ENCODE data around the gene TKT.

Gene TKT

DNA sequence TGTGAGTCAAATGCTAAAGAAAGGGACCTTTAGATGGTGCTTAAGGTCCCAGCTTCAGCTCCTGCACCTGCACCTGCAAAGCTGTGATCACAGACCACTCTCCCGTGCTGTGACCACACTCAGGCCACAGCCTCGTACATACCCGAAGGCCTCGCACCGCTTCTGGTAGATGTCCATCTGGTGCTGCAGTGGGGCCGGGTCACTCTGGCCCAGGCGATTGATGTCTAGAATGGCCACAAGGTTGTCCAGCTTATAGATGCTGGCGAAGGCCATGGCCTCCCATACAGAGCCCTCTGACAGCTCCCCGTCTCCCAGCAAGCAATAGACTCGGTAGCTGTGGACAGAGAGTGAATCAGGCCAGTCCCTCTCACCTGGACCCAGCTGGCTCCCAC is 21.0 kb downstream of the TKT start:
- no peak overlapping the region for H3K27ac ChIP-seq (ENCODE audit: low read depth, low read length, poor library complexity, severe bottlenecking)

DNA sequence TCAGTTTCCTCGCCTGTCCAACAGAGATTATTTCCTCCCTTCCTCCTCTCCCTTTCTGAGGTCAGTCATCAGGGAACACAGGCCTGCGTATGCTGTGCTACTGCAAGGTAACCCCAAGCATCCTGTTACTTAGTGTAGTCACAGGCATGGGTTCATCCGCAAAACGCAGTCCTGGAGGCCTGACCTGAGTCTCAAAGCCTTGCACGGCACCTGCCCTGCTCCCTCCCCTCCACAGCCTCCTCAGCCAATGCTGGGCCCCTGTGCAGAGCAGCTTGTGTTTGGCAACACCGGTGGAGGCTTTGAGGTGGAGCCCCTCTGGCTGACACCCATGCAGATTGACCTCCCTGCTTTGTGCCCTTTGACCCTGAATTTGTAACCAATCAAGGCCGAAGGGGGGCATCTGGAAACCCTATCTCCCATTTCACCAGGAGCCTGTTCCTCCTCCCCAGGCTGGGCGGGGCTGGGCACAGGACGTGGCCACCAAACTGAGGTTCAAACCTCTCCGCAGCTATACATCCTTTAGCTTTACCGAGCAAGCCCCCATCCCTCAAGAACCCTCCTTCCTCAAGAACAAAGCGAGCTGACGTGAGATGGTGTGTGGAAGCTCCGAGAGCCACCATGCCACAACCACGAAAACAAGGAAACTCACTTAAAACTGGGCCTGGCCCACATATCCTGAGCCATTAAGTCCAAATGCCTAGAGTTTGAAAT is 21.5 kb downstream of the TKT start:
- Histone ChIP-seq H3F3A (ENCODE audit: insufficient read depth, low read length) (no peaks in the 10 kb centered on the region), H3K9me2 (ENCODE audit: low read depth, low read length) (no peaks in the 10 kb centered on the region), H3K9me3 (ENCODE audit: low read length) (no peaks in the 10 kb centered on the region), H3K79me2 (ENCODE audit: insufficient read depth, low read length) (no peaks in the 10 kb centered on the region), H3K36me3 (ENCODE audit: insufficient read depth, low read length) (peaks cover 93% of the 10 kb centered on the region), H3K27ac (ENCODE audit: low read depth, low read length, poor library complexity, severe bottlenecking) (no peak overlapping the region), H2AFZ (ENCODE audit: low read length) (no peak overlapping the region), H3K27me3 (ENCODE audit: insufficient read depth, low read length) (no peaks in the 10 kb centered on the region), H3K4me2 (ENCODE audit: low read length) (no peak overlapping the region), H3K4me3 (ENCODE audit: low read depth, low read length, poor library complexity, severe bottlenecking) (no peak overlapping the region), H3K4me1 (ENCODE audit: insufficient read depth, low read length, severe bottlenecking) (no peaks in the 10 kb centered on the region), H3K9ac (ENCODE audit: low read length) (no peak overlapping the region), H4K20me1 (ENCODE audit: insufficient read depth, low read length) (no peaks in the 10 kb centered on the region)
- TF ChIP-seq EZH2 (IDR thresholded peaks at IDR 0.05; ENCODE audit: borderline replicate concordance, low read length) = no peak

More for the DNA sequence above, 21.0 kb downstream of the TKT start:
- Histone ChIP-seq H3K9me3 (ENCODE audit: low read length) (no peaks in the 10 kb centered on the region), H3K27me3 (ENCODE audit: insufficient read depth, low read length) (no peaks in the 10 kb centered on the region), H3K4me3 (ENCODE audit: low read depth, low read length, poor library complexity, severe bottlenecking) (no peak overlapping the region), H4K20me1 (ENCODE audit: insufficient read depth, low read length) (no peaks in the 10 kb centered on the region), H3K9me2 (ENCODE audit: low read depth, low read length) (no peaks in the 10 kb centered on the region), H3K36me3 (ENCODE audit: insufficient read depth, low read length) (peaks cover 93% of the 10 kb centered on the region), H3K4me2 (ENCODE audit: low read length) (no peak overlapping the region), H3K9ac (ENCODE audit: low read length) (no peak overlapping the region), H3K79me2 (ENCODE audit: insufficient read depth, low read length) (no peaks in the 10 kb centered on the region), H3K4me1 (ENCODE audit: insufficient read depth, low read length, severe bottlenecking) (no peaks in the 10 kb centered on the region), H2AFZ (ENCODE audit: low read length) (no peak overlapping the region), H3F3A (ENCODE audit: insufficient read depth, low read length) (no peaks in the 10 kb centered on the region)
- no peak for TF ChIP-seq EZH2 (IDR thresholded peaks at IDR 0.05; ENCODE audit: borderline replicate concordance, low read length)
- TF ChIP-seq, protein P1, sequence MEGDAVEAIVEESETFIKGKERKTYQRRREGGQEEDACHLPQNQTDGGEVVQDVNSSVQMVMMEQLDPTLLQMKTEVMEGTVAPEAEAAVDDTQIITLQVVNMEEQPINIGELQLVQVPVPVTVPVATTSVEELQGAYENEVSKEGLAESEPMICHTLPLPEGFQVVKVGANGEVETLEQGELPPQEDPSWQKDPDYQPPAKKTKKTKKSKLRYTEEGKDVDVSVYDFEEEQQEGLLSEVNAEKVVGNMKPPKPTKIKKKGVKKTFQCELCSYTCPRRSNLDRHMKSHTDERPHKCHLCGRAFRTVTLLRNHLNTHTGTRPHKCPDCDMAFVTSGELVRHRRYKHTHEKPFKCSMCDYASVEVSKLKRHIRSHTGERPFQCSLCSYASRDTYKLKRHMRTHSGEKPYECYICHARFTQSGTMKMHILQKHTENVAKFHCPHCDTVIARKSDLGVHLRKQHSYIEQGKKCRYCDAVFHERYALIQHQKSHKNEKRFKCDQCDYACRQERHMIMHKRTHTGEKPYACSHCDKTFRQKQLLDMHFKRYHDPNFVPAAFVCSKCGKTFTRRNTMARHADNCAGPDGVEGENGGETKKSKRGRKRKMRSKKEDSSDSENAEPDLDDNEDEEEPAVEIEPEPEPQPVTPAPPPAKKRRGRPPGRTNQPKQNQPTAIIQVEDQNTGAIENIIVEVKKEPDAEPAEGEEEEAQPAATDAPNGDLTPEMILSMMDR (IDR thresholded peaks at IDR 0.05; ENCODE audit: low read length) = no peak

DNA sequence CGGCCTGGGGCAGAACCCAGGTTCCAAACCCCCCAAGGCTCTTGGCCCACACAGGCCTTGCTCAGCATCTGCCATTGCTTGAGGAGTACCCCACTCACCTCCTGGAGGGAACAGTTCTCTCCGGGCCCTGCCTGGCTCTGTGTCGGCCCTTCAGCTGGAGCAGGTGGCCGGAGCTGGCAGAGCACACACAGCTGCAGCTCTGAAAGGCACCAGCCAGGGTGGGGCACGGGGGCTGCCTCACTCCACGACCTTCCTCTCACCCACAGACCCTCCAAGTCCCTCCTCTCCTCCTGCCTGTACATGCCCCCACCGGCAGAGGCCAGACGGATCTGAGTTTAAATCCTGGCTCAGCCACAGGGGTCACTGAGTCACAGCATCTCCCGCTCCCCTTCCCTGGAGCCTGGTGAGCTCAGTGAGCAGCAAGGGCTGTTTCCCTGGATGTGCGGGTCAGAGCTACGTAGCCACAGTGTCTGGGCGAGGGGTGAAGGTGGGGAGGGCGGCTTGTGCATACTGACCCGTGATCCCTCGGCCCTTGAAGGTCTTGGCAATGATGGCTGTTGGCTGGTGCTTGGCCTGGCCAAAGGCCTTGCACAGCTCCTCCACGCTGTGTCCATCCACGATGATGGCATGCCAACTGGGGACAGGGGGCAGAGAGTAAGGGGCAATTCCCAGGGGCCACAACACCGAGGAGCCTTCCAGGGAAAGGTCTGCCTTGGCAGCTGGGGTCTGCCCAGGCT is 23.0 kb downstream of the TKT start:
- H4K20me1 ChIP-seq (ENCODE audit: insufficient read depth, low read length) = no peaks in the 10 kb centered on the region
- H3K9me3 ChIP-seq (ENCODE audit: low read length) = no peaks in the 10 kb centered on the region
- peaks cover 93% of the 10 kb centered on the region for H3K36me3 ChIP-seq (ENCODE audit: insufficient read depth, low read length)
- no peaks in the 10 kb centered on the region for H3F3A ChIP-seq (ENCODE audit: insufficient read depth, low read length)
- no peak overlapping the region for H3K4me2 ChIP-seq (ENCODE audit: low read length)
- no peaks in the 10 kb centered on the region for H3K79me2 ChIP-seq (ENCODE audit: insufficient read depth, low read length)
- no peak overlapping the region for H3K9ac ChIP-seq (ENCODE audit: low read length)
- no peaks in the 10 kb centered on the region for H3K27me3 ChIP-seq (ENCODE audit: insufficient read depth, low read length)
- H3K4me1 ChIP-seq (ENCODE audit: insufficient read depth, low read length, severe bottlenecking) = no peaks in the 10 kb centered on the region
- no peak overlapping the region for H3K27ac ChIP-seq (ENCODE audit: low read depth, low read length, poor library complexity, severe bottlenecking)
- no peak overlapping the region for H3K4me3 ChIP-seq (ENCODE audit: low read depth, low read length, poor library complexity, severe bottlenecking)
- H3K9me2 ChIP-seq (ENCODE audit: low read depth, low read length) = no peaks in the 10 kb centered on the region
- no peak for TF ChIP-seq EZH2 (IDR thresholded peaks at IDR 0.05; ENCODE audit: borderline replicate concordance, low read length)
- no peak overlapping the region for H2AFZ ChIP-seq (ENCODE audit: low read length)
